Endodermal cell (in vitro differentiated cells): Measurements from ENCODE around the gene CFHR2. TPM values are rescaled to one million over a fixed set of nuclear protein-coding genes. Genes with fewer than 3 reads are reported as not detected.

ENCODE experiments used
- DNase-seq: peaks from one replicate; pipeline ENCODE4 v3.0.0-alpha.2; 2017
- H3K27ac ChIP-seq: 2 replicates; pipeline ENCODE4 v1.5.1; 2013; ENCODE audit warnings: mild to moderate bottlenecking, low read depth, low read length, moderate library complexity
- H3K27me3 ChIP-seq: 2 replicates; pipeline ENCODE4 v1.6.1; 2013; ENCODE audit warnings: mild to moderate bottlenecking, low read length, moderate library complexity; ENCODE audit not compliant: insufficient read depth, control insufficient read depth, poor library complexity, severe bottlenecking
- H3K36me3 ChIP-seq: 2 replicates; pipeline ENCODE4 v1.7.0; 2013; ENCODE audit warnings: mild to moderate bottlenecking, low read length, moderate library complexity; ENCODE audit not compliant: control insufficient read depth, insufficient read depth
- H3K4me1 ChIP-seq: one replicate; pipeline ENCODE4 v1.7.0; 2013; ENCODE audit warnings: low read length; ENCODE audit not compliant: control insufficient read depth, insufficient read depth
- H3K4me3 ChIP-seq: 2 replicates; pipeline ENCODE4 v1.5.1; 2013; ENCODE audit warnings: mild to moderate bottlenecking, low read length, moderate library complexity
- H3K9ac ChIP-seq: 2 replicates; pipeline ENCODE4 v1.6.1; 2013; ENCODE audit warnings: mild to moderate bottlenecking, low read length, moderate library complexity; ENCODE audit not compliant: poor library complexity, severe bottlenecking; ENCODE audit errors: extremely low read depth
- H3K9me3 ChIP-seq: 2 replicates; pipeline ENCODE4 v1.6.1; 2013; ENCODE audit warnings: mild to moderate bottlenecking, low read length, moderate library complexity; ENCODE audit not compliant: control insufficient read depth
- H3K27ac Mint-ChIP-seq: 2 replicates; pipeline ENCODE4 v1.8.0; 2020; ENCODE audit warnings: mixed read lengths
- H3K27me3 Mint-ChIP-seq: 2 replicates; pipeline ENCODE4 v1.8.0; 2021; ENCODE audit warnings: mild to moderate bottlenecking, mixed read lengths; ENCODE audit not compliant: insufficient read depth
- H3K36me3 Mint-ChIP-seq: 2 replicates; pipeline ENCODE4 v1.8.0; 2020; ENCODE audit warnings: low read depth, mixed read lengths
- H3K4me1 Mint-ChIP-seq: 2 replicates; pipeline ENCODE4 v1.8.0; 2020; ENCODE audit warnings: mixed read lengths
- H3K4me3 Mint-ChIP-seq: 2 replicates; pipeline ENCODE4 v1.8.0; 2020; ENCODE audit warnings: mild to moderate bottlenecking, moderate library complexity, mixed read lengths
- H3K9me3 Mint-ChIP-seq: 2 replicates; pipeline ENCODE4 v1.8.0; 2020; ENCODE audit warnings: mild to moderate bottlenecking, mixed read lengths
- WGBS, 2 experiments: methylation state at CpG; one replicate each; pipeline versions ENCODE4 v1.1.5 to v1.1.7; 2013; ENCODE audit warnings: missing lambda C conversion rate in 2 of 2, mixed read lengths in 1 of 2; ENCODE audit not compliant: insufficient coverage in 1 of 2, insufficient read length in 1 of 2; 5-methylcytosine and 5-hydroxymethylcytosine counted together
- total RNA-seq, 2 donors: library from RNA; stranded (reverse); fragmentation: NEBNext Ultra II Directional in 1 of 2; extraction: Animal tissue kit (Norgen Biotek cat#: 25700) in 1 of 2; gene quantifications; 2 replicates in 1 of 2; 3 replicates in 1 of 2; pipeline ENCODE4 v1.2.1, GENCODE V29; 2021
- TF ChIP-seq, protein P1 (sequence below): fragments of 200-600 bp; sonication (generic); conservative IDR thresholded peaks from 2 replicates; pipeline ENCODE4 v1.5.0; 2021; ENCODE audit warnings: antibody characterized with exemption, mild to moderate bottlenecking

The CFHR2 gene
- total RNA-seq, 2 donors from 2014 or later, result not detected

DNA sequence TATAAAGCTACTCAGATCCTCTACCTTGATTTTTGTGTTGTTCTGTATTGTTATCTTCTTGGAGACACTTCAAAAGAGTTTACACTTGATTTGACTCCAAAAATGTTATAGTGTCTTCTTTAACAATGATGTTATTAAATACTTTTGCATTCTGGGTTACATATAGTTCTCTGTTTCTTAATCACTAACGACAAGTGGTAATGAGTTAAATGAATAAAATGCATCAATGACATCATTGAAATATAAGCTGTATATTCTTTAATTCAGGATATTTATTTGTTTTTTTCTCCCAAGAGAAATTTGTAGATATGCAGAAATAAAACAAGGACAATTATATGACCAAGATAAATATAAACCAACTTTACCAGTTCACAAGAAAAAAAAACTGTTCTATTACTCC is 26.6 kb downstream of the CFHR2 start:
- Mint-ChIP-seq H3K27ac (no peak overlapping the region), H3K36me3 (no peaks in the 10 kb centered on the region), H3K9me3 (no peaks in the 10 kb centered on the region), H3K27me3 (no peaks in the 10 kb centered on the region), H3K4me3 (no peak overlapping the region), H3K4me1 (no peaks in the 10 kb centered on the region)
- Histone ChIP-seq H3K9me3 (no peaks in the 10 kb centered on the region), H3K27ac (no peak overlapping the region), H3K4me3 (no peak overlapping the region), H3K9ac (no peak overlapping the region), H3K36me3 (no peaks in the 10 kb centered on the region), H3K4me1 (no peaks in the 10 kb centered on the region), H3K27me3 (no peaks in the 10 kb centered on the region)
- TF ChIP-seq, protein P1, sequence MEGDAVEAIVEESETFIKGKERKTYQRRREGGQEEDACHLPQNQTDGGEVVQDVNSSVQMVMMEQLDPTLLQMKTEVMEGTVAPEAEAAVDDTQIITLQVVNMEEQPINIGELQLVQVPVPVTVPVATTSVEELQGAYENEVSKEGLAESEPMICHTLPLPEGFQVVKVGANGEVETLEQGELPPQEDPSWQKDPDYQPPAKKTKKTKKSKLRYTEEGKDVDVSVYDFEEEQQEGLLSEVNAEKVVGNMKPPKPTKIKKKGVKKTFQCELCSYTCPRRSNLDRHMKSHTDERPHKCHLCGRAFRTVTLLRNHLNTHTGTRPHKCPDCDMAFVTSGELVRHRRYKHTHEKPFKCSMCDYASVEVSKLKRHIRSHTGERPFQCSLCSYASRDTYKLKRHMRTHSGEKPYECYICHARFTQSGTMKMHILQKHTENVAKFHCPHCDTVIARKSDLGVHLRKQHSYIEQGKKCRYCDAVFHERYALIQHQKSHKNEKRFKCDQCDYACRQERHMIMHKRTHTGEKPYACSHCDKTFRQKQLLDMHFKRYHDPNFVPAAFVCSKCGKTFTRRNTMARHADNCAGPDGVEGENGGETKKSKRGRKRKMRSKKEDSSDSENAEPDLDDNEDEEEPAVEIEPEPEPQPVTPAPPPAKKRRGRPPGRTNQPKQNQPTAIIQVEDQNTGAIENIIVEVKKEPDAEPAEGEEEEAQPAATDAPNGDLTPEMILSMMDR, result no peak
- no peak for DNase-seq
- no CpG with 5 or more reads among the region's 1 CpG for WGBS, 2 experiments

DNA sequence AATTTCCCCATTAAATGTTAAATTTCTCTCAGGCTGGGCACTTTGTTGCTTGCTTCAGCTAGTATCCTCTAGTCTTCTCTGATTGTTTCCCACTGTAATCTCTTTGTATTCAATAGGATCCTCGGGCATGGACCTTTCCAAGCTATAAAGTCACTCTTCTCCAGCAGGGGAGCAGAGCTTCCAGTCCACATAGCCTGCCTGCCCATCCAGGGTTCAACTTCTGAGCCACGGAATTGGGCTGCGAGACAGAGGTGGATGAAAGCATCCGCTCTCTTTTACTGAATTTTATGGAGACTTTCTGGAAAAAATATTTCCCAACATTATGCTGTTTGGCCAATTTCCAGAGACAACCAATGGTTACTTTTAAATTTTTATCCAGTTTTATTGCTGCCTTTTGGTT is 32.7 kb downstream of the CFHR2 start:
- Mint-ChIP-seq H3K27me3 (no peaks in the 10 kb centered on the region), H3K4me3 (no peak overlapping the region), H3K4me1 (peaks cover 5% of the 10 kb centered on the region), H3K9me3 (no peaks in the 10 kb centered on the region), H3K36me3 (no peaks in the 10 kb centered on the region), H3K27ac (no peak overlapping the region)
- H3K27ac ChIP-seq, result no peak overlapping the region
- no peaks in the 10 kb centered on the region for H3K36me3 ChIP-seq
- no peak overlapping the region for H3K4me3 ChIP-seq
- no peak for DNase-seq
- H3K9me3 ChIP-seq, result no peaks in the 10 kb centered on the region
- H3K9ac ChIP-seq, result no peak overlapping the region
- TF ChIP-seq, protein P1, result no peak
- WGBS, 2 experiments, result 95 to 97% methylated on average over 4 of the region's 4 CpGs
- no peaks in the 10 kb centered on the region for H3K27me3 ChIP-seq
- H3K4me1 ChIP-seq, result no peaks in the 10 kb centered on the region

DNA sequence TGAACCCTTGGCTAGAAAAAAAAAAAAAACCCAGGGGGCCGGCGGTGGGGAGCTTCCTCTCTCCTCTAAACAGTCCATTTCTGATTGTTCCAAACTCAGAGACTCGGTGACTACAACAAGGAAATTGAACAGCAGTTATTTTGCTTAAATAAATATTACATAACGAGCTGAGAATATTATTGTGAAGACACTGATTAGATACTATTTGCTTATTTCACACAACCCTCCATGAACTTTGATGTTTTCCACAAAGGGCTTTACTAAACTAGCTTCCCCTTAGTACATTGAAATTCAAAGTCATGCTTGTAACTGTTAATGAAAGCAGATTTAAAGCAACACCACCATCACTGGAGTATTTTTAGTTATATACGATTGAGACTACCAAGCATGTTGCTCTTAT is 33.7 kb downstream of the CFHR2 start, which contains the start of gene CFHR5:
CFHR5 (plus strand) TSS at position 279 of the 400 bp plus-strand sequence; CDS start at position 388, 109 bp downstream.
- Mint-ChIP-seq H3K4me3 (no peak within 1 kb of the TSS), H3K9me3 (no peaks in the 10 kb centered on the region), H3K27me3 (no peaks in the 10 kb centered on the region), H3K36me3 (no peaks in the 10 kb centered on the region), H3K27ac (no peak within 1 kb of the TSS), H3K4me1 (peaks cover 5% of the 10 kb centered on the region)
- no peak within 1 kb of the TSS for H3K4me3 ChIP-seq
- no peaks in the 10 kb centered on the region for H3K36me3 ChIP-seq
- 92% methylated on average over 5 of the region's 5 CpGs; no CpG with 5 or more reads in 1 of the 2 experiments for WGBS, 2 experiments
- no peak within 1 kb of the TSS for H3K27ac ChIP-seq
- no peaks in the 10 kb centered on the region for H3K9me3 ChIP-seq
- H3K9ac ChIP-seq, result no peak within 1 kb of the TSS
- no peak for DNase-seq
- H3K27me3 ChIP-seq, result no peaks in the 10 kb centered on the region
- no peaks in the 10 kb centered on the region for H3K4me1 ChIP-seq
- TF ChIP-seq, protein P1, result no peak
